Neural progenitor cell (in vitro differentiated cells): ENCODE results near the gene VGLL2. TPM values are rescaled to one million over a fixed set of nuclear protein-coding genes. Genes with fewer than 3 reads are reported as not detected.

Source experiments
- DNase-seq: peaks from one replicate; pipeline ENCODE4 v3.0.0-alpha.2; 2016; ENCODE audit warnings: low spot score
- H2AFZ ChIP-seq: fragments of 200-600 bp; sonication (generic); replicated peaks from 2 replicates; pipeline ENCODE4 v1.6.1; 2016; ENCODE audit warnings: antibody characterized with exemption
- H3F3A ChIP-seq: fragments of 200-600 bp; sonication (generic); 2 replicates; pipeline ENCODE4 v1.6.1; 2016; ENCODE audit warnings: antibody characterized with exemption, low read depth
- H3K27ac ChIP-seq: fragments of 200-600 bp; sonication (generic); 2 replicates; pipeline ENCODE4 v1.5.1; 2016; ENCODE audit warnings: mild to moderate bottlenecking
- H3K27me3 ChIP-seq: fragments of 200-600 bp; sonication (generic); 2 replicates; pipeline ENCODE4 v1.6.1; 2016; ENCODE audit warnings: mild to moderate bottlenecking, moderate library complexity
- H3K36me3 ChIP-seq: fragments of 200-600 bp; sonication (generic); 2 replicates; pipeline ENCODE4 v1.5.1; 2016
- H3K4me1 ChIP-seq: fragments of 200-600 bp; sonication (generic); 2 replicates; pipeline ENCODE4 v1.6.1; 2016; ENCODE audit warnings: mixed run types
- H3K4me2 ChIP-seq: fragments of 200-600 bp; sonication (generic); 2 replicates; pipeline ENCODE4 v1.6.1; 2016
- H3K4me3 ChIP-seq: fragments of 200-600 bp; sonication (generic); 2 replicates; pipeline ENCODE4 v1.5.1; 2016
- H3K79me2 ChIP-seq: fragments of 200-600 bp; sonication (generic); 2 replicates; pipeline ENCODE4 v1.6.1; 2016; ENCODE audit warnings: low read depth
- H3K9ac ChIP-seq: fragments of 200-600 bp; sonication (generic); 2 replicates; pipeline ENCODE4 v1.6.1; 2016
- H3K9me3 ChIP-seq: fragments of 200-600 bp; sonication (generic); 2 replicates; pipeline ENCODE4 v1.5.1; 2016; ENCODE audit warnings: low read depth
- H4K20me1 ChIP-seq: fragments of 200-600 bp; sonication (generic); 2 replicates; pipeline ENCODE4 v1.6.1; 2016; ENCODE audit warnings: low read depth
- H3K27ac Mint-ChIP-seq: 3 replicates; pipeline ENCODE4 v1.8.0; 2021; ENCODE audit warnings: mixed read lengths
- H3K27me3 Mint-ChIP-seq: 2 replicates; pipeline ENCODE4 v1.8.0; 2022; ENCODE audit warnings: low read depth, mild to moderate bottlenecking, inconsistent platforms, moderate library complexity, mixed read lengths; ENCODE audit not compliant: insufficient read depth
- H3K36me3 Mint-ChIP-seq: 3 replicates; pipeline ENCODE4 v1.8.0; 2021; ENCODE audit warnings: mixed read lengths
- H3K4me1 Mint-ChIP-seq: 3 replicates; pipeline ENCODE4 v1.8.0; 2021; ENCODE audit warnings: mixed read lengths
- H3K4me3 Mint-ChIP-seq: 3 replicates; pipeline ENCODE4 v1.8.0; 2021; ENCODE audit warnings: mild to moderate bottlenecking, moderate library complexity, mixed read lengths
- H3K9me3 Mint-ChIP-seq: 3 replicates; pipeline ENCODE4 v1.8.0; 2020; ENCODE audit warnings: mixed read lengths
- CTCF ChIP-seq: fragments of 200-600 bp; sonication (generic); IDR thresholded peaks from 2 replicates; pipeline ENCODE4 v1.5.1; 2017; ENCODE audit warnings: antibody characterized with exemption, mild to moderate bottlenecking
- EZH2 ChIP-seq: fragments of 200-600 bp; sonication (generic); IDR thresholded peaks from 2 replicates; pipeline ENCODE4 v1.6.1; 2017; ENCODE audit warnings: antibody characterized with exemption, mild to moderate bottlenecking, moderate library complexity
- EZH2phosphoT487 ChIP-seq: fragments of 200-600 bp; sonication (generic); IDR thresholded peaks from 2 replicates; pipeline ENCODE4 v1.6.1; 2017; ENCODE audit warnings: antibody characterized with exemption
- total RNA-seq: library from RNA; depleted of rRNA; stranded (reverse); fragments of >200 nt; gene quantifications from 2 replicates; pipeline ENCODE4 v1.2.3, GENCODE V29; 2015; ENCODE audit warnings: low replicate concordance

The VGLL2 gene
- total RNA-seq, 1 donor from 2014 or later, result not detected

- peak overlapping the region; percentile 83 for H2AFZ ChIP-seq
- no peak overlapping the region for H3K27ac Mint-ChIP-seq
- H3F3A ChIP-seq, result peaks cover 11% of the 10 kb centered on the region
- peaks cover 6% of the 10 kb centered on the region for H3K9me3 Mint-ChIP-seq
- H3K79me2 ChIP-seq, result no peaks in the 10 kb centered on the region
- peaks cover 13% of the 10 kb centered on the region for H3K4me1 Mint-ChIP-seq
- H3K36me3 ChIP-seq, result no peaks in the 10 kb centered on the region
- no peak overlapping the region for H3K27ac ChIP-seq
- peaks cover 99% of the 10 kb centered on the region for H3K27me3 ChIP-seq
- H3K9me3 ChIP-seq, result no peaks in the 10 kb centered on the region
- H4K20me1 ChIP-seq, result peaks cover 37% of the 10 kb centered on the region
- TF ChIP-seq EZH2phosphoT487, result no peak
- no peak for TF ChIP-seq CTCF
- TF ChIP-seq EZH2, result no peak
- H3K36me3 Mint-ChIP-seq, result no peaks in the 10 kb centered on the region
- H3K9ac ChIP-seq, result no peak overlapping the region
- peaks cover 3% of the 10 kb centered on the region for H3K4me1 ChIP-seq
- H3K4me2 ChIP-seq, result peak overlapping the region; percentile 79
- no peak for DNase-seq
- H3K4me3 Mint-ChIP-seq, result peak overlapping the region; percentile 82
- peaks cover 68% of the 10 kb centered on the region for H3K27me3 Mint-ChIP-seq
- peak overlapping the region; percentile 47 for H3K4me3 ChIP-seq
Observed at GRCh38 chr6:117264369-117264691, 1.0 kb upstream of the VGLL2 start.

- H3K27ac ChIP-seq, result no peak overlapping the region
- H3K4me3 Mint-ChIP-seq, result peak overlapping the region; percentile 82
- H3K79me2 ChIP-seq, result no peaks in the 10 kb centered on the region
- peaks cover 100% of the 10 kb centered on the region for H3K27me3 ChIP-seq
- H3K36me3 Mint-ChIP-seq, result no peaks in the 10 kb centered on the region
- peaks cover 42% of the 10 kb centered on the region for H4K20me1 ChIP-seq
- H3K4me2 ChIP-seq, result peak overlapping the region; percentile 79
- H3K36me3 ChIP-seq, result no peaks in the 10 kb centered on the region
- H3K9me3 Mint-ChIP-seq, result peaks cover 6% of the 10 kb centered on the region
- peaks cover 13% of the 10 kb centered on the region for H3F3A ChIP-seq
- peaks cover 71% of the 10 kb centered on the region for H3K27me3 Mint-ChIP-seq
- no peak overlapping the region for H3K27ac Mint-ChIP-seq
- peak; percentile 36 for DNase-seq
- TF ChIP-seq CTCF (no peak), EZH2phosphoT487 (peak; percentile 76), EZH2 (peak; percentile 86)
- peak overlapping the region; percentile 83 for H2AFZ ChIP-seq
- no peaks in the 10 kb centered on the region for H3K9me3 ChIP-seq
- H3K4me3 ChIP-seq, result peak overlapping the region; percentile 47
- peaks cover 15% of the 10 kb centered on the region for H3K4me1 Mint-ChIP-seq
- H3K9ac ChIP-seq, result no peak overlapping the region
- H3K4me1 ChIP-seq, result peaks cover 3% of the 10 kb centered on the region
Observed at GRCh38 chr6:117264692-117265409, 507 bp upstream of the VGLL2 start.

- TF ChIP-seq CTCF, result no peak
- peak; percentile 36 for TF ChIP-seq EZH2
- no peak for TF ChIP-seq EZH2phosphoT487
Observed at GRCh38 chr6:117266257-117267053, 1.1 kb downstream of the VGLL2 start.

More at GRCh38 chr6:117266257-117267053, 1.1 kb downstream of the VGLL2 start:
- Mint-ChIP-seq H3K27ac (no peak overlapping the region), H3K9me3 (peaks cover 6% of the 10 kb centered on the region), H3K36me3 (no peaks in the 10 kb centered on the region), H3K27me3 (peaks cover 81% of the 10 kb centered on the region), H3K4me3 (peak overlapping the region; percentile 80), H3K4me1 (peaks cover 18% of the 10 kb centered on the region)
- Histone ChIP-seq H3K27ac (no peak overlapping the region), H3K4me2 (peak overlapping the region; percentile 79), H3K27me3 (peaks cover 100% of the 10 kb centered on the region), H4K20me1 (peaks cover 49% of the 10 kb centered on the region), H3K4me3 (peak overlapping the region; percentile 47), H3K9me3 (no peaks in the 10 kb centered on the region), H3K79me2 (no peaks in the 10 kb centered on the region), H3K36me3 (no peaks in the 10 kb centered on the region), H3K4me1 (peaks cover 5% of the 10 kb centered on the region), H3K9ac (no peak overlapping the region), H3F3A (peaks cover 17% of the 10 kb centered on the region), H2AFZ (no peak overlapping the region)
- peak; percentile 29 for DNase-seq
